Peyer's patch (tissue), 4 donors: ENCODE measurements around the gene RPL29. TPM values are rescaled to one million over a fixed set of nuclear protein-coding genes. Genes with fewer than 3 reads are reported as not detected.

Source experiments
- DNase-seq, 3 donors: peaks; one replicate each; pipeline ENCODE4 v3.0.0-alpha.2; 2017 to 2019
- H3K27ac ChIP-seq, 4 donors: fragments of 200-600 bp; sonication (generic); one replicate each; pipeline ENCODE4 v1.5.1; 2016 to 2019
- H3K27me3 ChIP-seq, 2 donors: fragments of 200-600 bp; sonication (generic); one replicate each; pipeline ENCODE4 v1.5.1; 2019
- H3K36me3 ChIP-seq, 3 donors: fragments of 200-600 bp; sonication (generic); one replicate each; pipeline ENCODE4 v1.5.1; 2016 to 2019
- H3K4me1 ChIP-seq, 4 donors: fragments of 200-600 bp; sonication (generic); one replicate each; pipeline ENCODE4 v1.5.1; 2016 to 2019
- H3K4me3 ChIP-seq, 4 donors: fragments of 200-600 bp; sonication (generic); 1 replicate in 3 of 4; 2 replicates in 1 of 4; pipeline ENCODE4 v1.5.1; 2016 to 2019; ENCODE audit warnings: mild to moderate bottlenecking in 1 of 4
- H3K9me3 ChIP-seq, 4 donors: fragments of 200-600 bp; sonication (generic); one replicate each; pipeline ENCODE4 v1.5.1; 2016 to 2019; ENCODE audit warnings: mild to moderate bottlenecking in 1 of 4
- CTCF ChIP-seq, 6 experiments: fragments of 450-650 bp in 4 of 6; fragments of 200-600 bp in 2 of 6; sonication (generic) in 1 of 6; IDR thresholded peaks; one replicate each; pipeline ENCODE4 v1.5.1; 2017 to 2019; ENCODE audit warnings: antibody characterized with exemption in 6 of 6, mild to moderate bottlenecking in 3 of 6, moderate library complexity in 1 of 6
- POLR2A ChIP-seq, 2 donors: fragments of 450-650 bp; IDR thresholded peaks; one replicate each; pipeline ENCODE4 v1.5.1; 2017; ENCODE audit warnings: antibody characterized with exemption in 2 of 2, mild to moderate bottlenecking in 2 of 2, moderate library complexity in 2 of 2
- total RNA-seq, 4 donors: library from RNA; depleted of rRNA; stranded (reverse); fragments of >200 nt; gene quantifications; one replicate each; pipeline ENCODE4 v1.1.0, GENCODE V29; 2016

RPL29 gene
- total RNA-seq, 4 donors from 2014 or later, result 643 to 841 (median 711) TPM

GRCh38 chr3:51955893-51956770 lies 39.6 kb downstream of the RPL29 start:
- H3K4me1 ChIP-seq, result peaks cover 0 to 15% (median 7%) of the 10 kb centered on the region in 4 donors
- H3K27me3 ChIP-seq, result no peaks in the 10 kb centered on the region
- peak in 1 of 3 donors; percentile 58 for DNase-seq
- peaks cover 0 to 7% (median 0%) of the 10 kb centered on the region in 3 donors for H3K36me3 ChIP-seq
- TF ChIP-seq POLR2A (IDR thresholded peaks at IDR 0.05), result no peak
- peak in 4 of 6 experiments; percentile 34 to 55 (median 46) for TF ChIP-seq CTCF (IDR thresholded peaks at IDR 0.05)
- peaks cover 0 to 6% (median 0%) of the 10 kb centered on the region in 4 donors for H3K9me3 ChIP-seq
- peak overlapping the region; percentile 36 to 55 (median 50) for H3K4me3 ChIP-seq
- peak overlapping the region in 3 of 4 donors; percentile 22 to 58 (median 42) for H3K27ac ChIP-seq

GRCh38 chr3:51955175-51955892 lies 40.4 kb downstream of the RPL29 start, which contains the start of gene GPR62:
TSS of gene GPR62 (plus strand) at chr3:51955381. CDS start at chr3:51955653, 272 bp downstream.
- TF ChIP-seq POLR2A (IDR thresholded peaks at IDR 0.05) (no peak), CTCF (IDR thresholded peaks at IDR 0.05) (no peak)
- peaks cover 0 to 15% (median 7%) of the 10 kb centered on the region in 4 donors for H3K4me1 ChIP-seq
- no peaks in the 10 kb centered on the region for H3K27me3 ChIP-seq
- no peak for DNase-seq
- H3K9me3 ChIP-seq, result peaks cover 0 to 6% (median 0%) of the 10 kb centered on the region in 4 donors
- peak within 1 kb of the TSS; percentile 36 to 55 (median 50) for H3K4me3 ChIP-seq
- peak within 1 kb of the TSS in 3 of 4 donors; percentile 22 to 58 (median 42) for H3K27ac ChIP-seq
- H3K36me3 ChIP-seq, result peaks cover 0 to 7% (median 0%) of the 10 kb centered on the region in 3 donors

- peaks cover 0 to 15% (median 7%) of the 10 kb centered on the region in 4 donors for H3K4me1 ChIP-seq
- peaks cover 0 to 3% (median 0%) of the 10 kb centered on the region in 3 donors for H3K36me3 ChIP-seq
- DNase-seq, result no peak
- no peak overlapping the region for H3K27ac ChIP-seq
- H3K27me3 ChIP-seq, result no peaks in the 10 kb centered on the region
- peaks cover 0 to 6% (median 0%) of the 10 kb centered on the region in 4 donors for H3K9me3 ChIP-seq
- TF ChIP-seq CTCF (IDR thresholded peaks at IDR 0.05) (no peak), POLR2A (IDR thresholded peaks at IDR 0.05) (no peak)
- no peak overlapping the region for H3K4me3 ChIP-seq
Observed at GRCh38 chr3:51954713-51955112, 41.0 kb downstream of the RPL29 start.

- Histone ChIP-seq H3K27me3 (no peaks in the 10 kb centered on the region), H3K4me3 (no peak overlapping the region), H3K9me3 (peaks cover 0 to 6% (median 0%) of the 10 kb centered on the region in 4 donors), H3K4me1 (peaks cover 0 to 15% (median 7%) of the 10 kb centered on the region in 4 donors), H3K36me3 (peaks cover 0 to 3% (median 0%) of the 10 kb centered on the region in 3 donors), H3K27ac (no peak overlapping the region)
- TF ChIP-seq POLR2A (IDR thresholded peaks at IDR 0.05) (no peak), CTCF (IDR thresholded peaks at IDR 0.05) (no peak)
- no peak for DNase-seq
Observed at GRCh38 chr3:51954105-51954504, 41.6 kb downstream of the RPL29 start.

GRCh38 chr3:51953445-51953844 lies 42.2 kb downstream of the RPL29 start:
- DNase-seq, result no peak
- H3K4me1 ChIP-seq, result peaks cover 0 to 15% (median 7%) of the 10 kb centered on the region in 4 donors

More at GRCh38 chr3:51953445-51953844, 42.2 kb downstream of the RPL29 start:
- no peak overlapping the region for H3K4me3 ChIP-seq
- H3K27ac ChIP-seq, result no peak overlapping the region
- peaks cover 0 to 2% (median 0%) of the 10 kb centered on the region in 3 donors for H3K36me3 ChIP-seq
- TF ChIP-seq CTCF (IDR thresholded peaks at IDR 0.05) (no peak), POLR2A (IDR thresholded peaks at IDR 0.05) (no peak)
- peaks cover 0 to 6% (median 0%) of the 10 kb centered on the region in 4 donors for H3K9me3 ChIP-seq
- H3K27me3 ChIP-seq, result no peaks in the 10 kb centered on the region
